HUDEP-2 (cell line): Measurements from ENCODE around the gene OR8H1.

Source experiments
- DNase-seq, 76 experiments: peaks; one replicate each; lab custom pipeline; 2025; ENCODE audit not compliant: unreplicated experiment in 76 of 76; lab: John Stamatoyannopoulos, UW

OR8H1 gene

GRCh38 chr11:56292154-56292553 lies at the start of gene OR8H1:
Gene OR8H1 (minus strand): TSS chr11:56292254. CDS start chr11:56291062, 1,192 bp downstream.
- DNase-seq = no peak

- no peak for DNase-seq
Measured at GRCh38 chr11:56340289-56340688, 48.2 kb upstream of the OR8H1 start.

- no peak for DNase-seq
Measured at GRCh38 chr11:56333156-56333555, 41.1 kb upstream of the OR8H1 start.

- no peak for DNase-seq
Measured at GRCh38 chr11:56331861-56332491, 39.9 kb upstream of the OR8H1 start.

GRCh38 chr11:56314844-56315243 lies 22.8 kb upstream of the OR8H1 start, which contains the start of gene OR8K3:
Gene OR8K3 (plus strand): TSS chr11:56315144. CDS start chr11:56318307, 3,163 bp downstream.
- DNase-seq = no peak

- DNase-seq = no peak
Measured at GRCh38 chr11:56307836-56308235, 15.8 kb upstream of the OR8H1 start.

- DNase-seq = no peak
Measured at GRCh38 chr11:56296898-56297297, 4.8 kb upstream of the OR8H1 start.

- DNase-seq = no peak
Measured at GRCh38 chr11:56273854-56274253, 18.2 kb downstream of the OR8H1 start, which contains the start of gene OR5T1. Gene OR5T1 (plus strand): TSS chr11:56274154. CDS start chr11:56275639, 1,485 bp downstream.

- DNase-seq = no peak
Measured at GRCh38 chr11:56271092-56271491, 21.0 kb downstream of the OR8H1 start.

GRCh38 chr11:56251954-56252353 lies 40.1 kb downstream of the OR8H1 start, which contains the start of gene OR5T3:
Gene OR5T3 (plus strand): TSS chr11:56252254. CDS start chr11:56252254, 0 bp downstream.
- DNase-seq = no peak
